Colonic mucosa (tissue), 4 donors: ENCODE data around the gene ADAMTS4. TPM values are rescaled to one million over a fixed set of nuclear protein-coding genes. Genes with fewer than 3 reads are reported as not detected.

Source experiments
- DNase-seq: peaks from one replicate; pipeline ENCODE4 v3.0.0-alpha.2; 2020
- H3K27ac ChIP-seq: fragments of 200-600 bp; one replicate; pipeline ENCODE4 v1.8.0; 2021
- H3K27me3 ChIP-seq: fragments of 200-600 bp; one replicate; pipeline ENCODE4 v1.8.0; 2021
- H3K36me3 ChIP-seq: fragments of 200-600 bp; one replicate; pipeline ENCODE4 v1.8.0; 2021
- H3K4me1 ChIP-seq: fragments of 200-600 bp; one replicate; pipeline ENCODE4 v1.8.0; 2021; ENCODE audit warnings: mild to moderate bottlenecking
- H3K4me3 ChIP-seq: fragments of 200-600 bp; one replicate; pipeline ENCODE4 v1.8.0; 2021
- H3K9ac ChIP-seq, 2 donors: one replicate each; pipeline ENCODE4 v1.7.0; 2013; ENCODE audit warnings: control low read depth in 2 of 2, low read depth in 2 of 2, low read length in 2 of 2
- H3K9me3 ChIP-seq: fragments of 200-600 bp; one replicate; pipeline ENCODE4 v1.8.0; 2021
- intact Hi-C: fragments of 100-400 bp; cut with DNase I; formaldehyde crosslinking; loops from one replicate; pipeline ENCODE4 v1.14.1; 2022
- total RNA-seq, 2 donors: library from RNA; stranded (reverse); fragmentation: NEBNext Ultra II Directional in 1 of 2; extraction: Animal tissue kit (Norgen Biotek cat#: 25700) in 1 of 2; gene quantifications; one replicate each; pipeline ENCODE4 v1.2.1, GENCODE V29; 2021
- TF ChIP-seq, protein P1 (sequence below): fragments of 200-600 bp; IDR thresholded peaks from one replicate; pipeline ENCODE4 v1.8.0; 2022; ENCODE audit warnings: antibody characterized with exemption, mild to moderate bottlenecking
- donor health status: healthy.
- donor health status: DM: no; HTN: no; CAD: no.
- donor health status: DM: no; HTN: no; CAD: no.

The ADAMTS4 gene
- total RNA-seq, 2 donors from 2014 or later: 0.57 to 14.0 TPM

DNA sequence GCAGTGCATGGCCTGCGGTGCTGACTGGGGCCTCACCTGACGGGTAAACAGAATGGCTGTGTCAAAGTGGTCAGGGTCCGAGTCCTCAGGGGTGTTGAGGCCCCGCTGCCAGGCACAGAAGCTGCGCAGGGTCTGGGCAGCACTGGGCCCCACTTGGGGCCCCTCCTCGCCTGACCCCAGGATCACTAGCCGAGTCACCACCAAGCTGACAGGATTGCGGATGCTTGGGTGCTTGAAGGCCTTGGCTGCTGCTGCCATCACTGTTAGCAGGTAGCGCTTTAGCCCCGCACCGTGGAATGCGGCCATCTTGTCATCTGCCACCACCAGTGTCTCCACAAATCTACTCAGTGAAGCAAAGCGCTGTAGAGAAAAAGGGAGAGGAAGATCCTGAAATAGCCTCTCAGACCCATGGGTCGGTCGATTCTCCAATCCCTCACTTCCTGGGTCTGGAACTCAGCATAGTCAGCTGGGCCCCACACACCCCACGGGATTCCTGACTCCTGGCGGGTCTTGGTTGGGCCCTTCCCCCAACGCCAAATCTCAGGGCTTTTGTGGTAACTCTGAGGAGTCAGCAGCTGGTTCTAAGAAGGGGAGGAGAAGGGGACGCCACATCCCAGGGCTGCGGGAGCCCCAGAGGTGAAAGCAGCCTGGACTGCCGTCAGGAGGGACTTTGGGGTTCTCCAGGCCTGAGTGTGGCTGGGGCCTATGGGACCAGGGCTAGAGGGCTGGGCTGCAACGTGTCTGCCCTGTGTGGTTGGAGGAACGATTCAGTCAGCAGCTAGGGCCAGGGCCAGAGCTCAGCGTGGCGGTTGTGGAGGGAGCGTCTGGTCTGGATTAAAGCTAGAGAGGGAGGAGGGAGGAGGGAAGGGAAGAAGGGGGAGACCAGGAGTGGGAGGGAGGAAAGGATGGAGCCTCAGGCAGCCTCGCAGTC lies 2.1 kb downstream of the ADAMTS4 start:
- DNase-seq: no peak
- Histone ChIP-seq H3K27ac (peak overlapping the region; percentile 23), H3K9me3 (no peaks in the 10 kb centered on the region), H3K9ac (peak overlapping the region; percentile 37 to 59), H3K4me3 (peak overlapping the region; percentile 24), H3K27me3 (no peaks in the 10 kb centered on the region), H3K4me1 (no peaks in the 10 kb centered on the region), H3K36me3 (no peaks in the 10 kb centered on the region)
- intact Hi-C loops: loop anchor here (10.0 kb wide), 2 partner anchors 108 to 188 kb away; partner anchors contain the start of gene MPZ
- TF ChIP-seq, protein P1, sequence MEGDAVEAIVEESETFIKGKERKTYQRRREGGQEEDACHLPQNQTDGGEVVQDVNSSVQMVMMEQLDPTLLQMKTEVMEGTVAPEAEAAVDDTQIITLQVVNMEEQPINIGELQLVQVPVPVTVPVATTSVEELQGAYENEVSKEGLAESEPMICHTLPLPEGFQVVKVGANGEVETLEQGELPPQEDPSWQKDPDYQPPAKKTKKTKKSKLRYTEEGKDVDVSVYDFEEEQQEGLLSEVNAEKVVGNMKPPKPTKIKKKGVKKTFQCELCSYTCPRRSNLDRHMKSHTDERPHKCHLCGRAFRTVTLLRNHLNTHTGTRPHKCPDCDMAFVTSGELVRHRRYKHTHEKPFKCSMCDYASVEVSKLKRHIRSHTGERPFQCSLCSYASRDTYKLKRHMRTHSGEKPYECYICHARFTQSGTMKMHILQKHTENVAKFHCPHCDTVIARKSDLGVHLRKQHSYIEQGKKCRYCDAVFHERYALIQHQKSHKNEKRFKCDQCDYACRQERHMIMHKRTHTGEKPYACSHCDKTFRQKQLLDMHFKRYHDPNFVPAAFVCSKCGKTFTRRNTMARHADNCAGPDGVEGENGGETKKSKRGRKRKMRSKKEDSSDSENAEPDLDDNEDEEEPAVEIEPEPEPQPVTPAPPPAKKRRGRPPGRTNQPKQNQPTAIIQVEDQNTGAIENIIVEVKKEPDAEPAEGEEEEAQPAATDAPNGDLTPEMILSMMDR: no peak

DNA sequence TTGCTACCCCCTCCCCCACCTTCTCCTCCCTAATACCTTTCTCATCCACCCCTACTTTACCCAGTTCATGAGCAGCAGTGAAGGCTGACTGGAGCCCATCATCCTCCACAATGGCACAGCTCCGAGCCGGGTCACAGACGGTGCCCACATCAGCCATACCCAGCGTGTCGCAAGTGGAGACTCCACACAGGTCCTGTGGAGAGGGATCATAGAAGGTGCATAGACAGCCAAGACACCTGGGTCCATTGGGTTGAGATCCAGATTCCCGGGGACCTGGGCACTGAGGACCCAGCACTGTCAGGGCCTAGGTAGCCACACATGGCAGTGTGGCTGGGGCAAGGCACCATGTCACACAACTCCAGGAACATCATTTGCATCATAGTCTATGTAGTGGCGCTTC lies 2.7 kb downstream of the ADAMTS4 start:
- no peak for DNase-seq
- TF ChIP-seq, protein P1: no peak
- Histone ChIP-seq H3K9ac (peak overlapping the region in 1 of 2 donors; percentile 3), H3K27me3 (no peaks in the 10 kb centered on the region), H3K27ac (no peak overlapping the region), H3K4me3 (no peak overlapping the region), H3K36me3 (no peaks in the 10 kb centered on the region), H3K4me1 (no peaks in the 10 kb centered on the region), H3K9me3 (no peaks in the 10 kb centered on the region)
- intact Hi-C loops: loop anchor here (10.0 kb wide), 2 partner anchors 109 to 189 kb away; partner anchors contain the start of gene MPZ

DNA sequence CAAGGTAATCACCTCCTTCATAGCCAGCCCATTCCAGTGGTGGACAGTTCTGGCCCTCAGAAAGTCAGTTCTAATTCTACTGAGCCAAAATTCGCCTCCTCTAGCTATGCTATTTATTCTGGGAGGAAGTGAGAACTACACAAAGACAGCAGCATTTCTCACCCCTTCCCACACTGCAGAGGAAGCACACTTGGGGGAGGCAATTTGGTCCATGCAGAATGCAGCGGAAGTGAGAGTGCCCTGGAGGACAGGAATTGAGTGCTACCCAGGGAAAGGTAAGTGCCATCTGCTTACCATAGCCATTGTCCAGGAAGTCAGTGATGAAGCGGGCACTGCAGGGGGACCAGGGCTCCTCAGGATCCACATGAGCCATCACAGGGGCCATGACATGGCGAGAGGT lies 3.7 kb downstream of the ADAMTS4 start:
- no peaks in the 10 kb centered on the region for H3K36me3 ChIP-seq
- TF ChIP-seq, protein P1: no peak
- DNase-seq: no peak
- H3K27me3 ChIP-seq: no peaks in the 10 kb centered on the region
- H3K4me1 ChIP-seq: no peaks in the 10 kb centered on the region
- peak overlapping the region in 1 of 2 donors; percentile 31 for H3K9ac ChIP-seq
- H3K4me3 ChIP-seq: no peak overlapping the region
- intact Hi-C loops: loop anchor here (10.0 kb wide), 2 partner anchors 110 to 190 kb away; partner anchors contain the start of gene MPZ
- no peaks in the 10 kb centered on the region for H3K9me3 ChIP-seq
- H3K27ac ChIP-seq: no peak overlapping the region

DNA sequence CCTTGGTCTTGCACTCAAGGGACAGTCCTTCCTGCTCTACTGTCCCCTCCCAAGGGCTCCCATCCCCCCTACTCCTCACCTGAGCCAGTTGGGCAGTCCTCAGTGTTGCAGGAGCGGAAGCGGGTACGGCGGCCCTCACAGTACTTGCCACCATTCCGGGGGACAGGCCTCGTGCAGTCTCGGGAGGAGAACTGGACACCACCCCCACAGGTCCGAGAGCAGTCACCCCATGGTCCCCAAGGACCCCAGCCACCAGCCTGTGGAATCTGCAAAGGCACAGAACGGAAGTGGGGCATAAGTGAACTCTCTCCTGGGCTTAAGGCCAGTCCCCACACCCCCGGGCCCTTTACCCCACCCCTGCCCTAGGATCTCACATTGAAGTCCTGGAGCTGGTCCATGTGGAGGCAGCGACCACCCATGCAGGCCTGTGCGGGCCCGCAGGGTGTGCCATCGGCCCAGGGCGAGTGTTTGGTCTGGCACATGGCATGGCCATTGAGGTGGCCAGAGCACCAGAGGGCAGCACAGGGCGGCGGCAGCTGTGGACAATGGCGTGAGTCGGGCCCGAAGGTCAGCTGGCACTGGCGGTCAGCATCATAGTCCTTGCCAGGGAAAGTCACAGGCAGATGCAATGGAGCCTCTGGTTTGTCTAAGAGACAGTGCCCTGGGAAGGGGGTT lies 5.2 kb downstream of the ADAMTS4 start:
- intact Hi-C loops: loop anchor here (10.0 kb wide), 2 partner anchors 111 to 191 kb away; partner anchors contain the start of gene MPZ
- DNase-seq: no peak
- no peaks in the 10 kb centered on the region for H3K27me3 ChIP-seq
- H3K9ac ChIP-seq: no peak overlapping the region
- H3K4me1 ChIP-seq: no peaks in the 10 kb centered on the region
- H3K27ac ChIP-seq: no peak overlapping the region
- no peak overlapping the region for H3K4me3 ChIP-seq
- no peaks in the 10 kb centered on the region for H3K36me3 ChIP-seq
- H3K9me3 ChIP-seq: no peaks in the 10 kb centered on the region
- TF ChIP-seq, protein P1: no peak
